Immature natural killer cell (primary cell): ENCODE data around the gene FLRT2. TPM values are rescaled to one million over a fixed set of nuclear protein-coding genes. Genes with fewer than 3 reads are reported as not detected.
A peak's percentile ranks its signal among the peaks of the same experiment; 100 is the strongest.

Experiments
- DNase-seq, 3 donors: peaks; one replicate each; pipeline ENCODE4 v3.0.0; 2022; ENCODE audit warnings: mixed read lengths in 1 of 3
- H3K27ac Mint-ChIP-seq, 6 donors: one replicate each; pipeline ENCODE4 v1.8.0; 2020; ENCODE audit warnings: mixed read lengths in 6 of 6, mild to moderate bottlenecking in 5 of 6, inconsistent platforms in 4 of 6, moderate library complexity in 3 of 6
- H3K27me3 Mint-ChIP-seq, 3 donors: one replicate each; pipeline ENCODE4 v1.8.0; 2020 to 2021; ENCODE audit warnings: low read depth in 3 of 3, mild to moderate bottlenecking in 3 of 3, mixed read lengths in 3 of 3, moderate library complexity in 3 of 3, inconsistent platforms in 1 of 3
- H3K36me3 Mint-ChIP-seq, 3 donors: one replicate each; pipeline ENCODE4 v1.8.0; 2020; ENCODE audit warnings: mixed read lengths in 3 of 3, inconsistent platforms in 2 of 3, mild to moderate bottlenecking in 2 of 3
- H3K4me1 Mint-ChIP-seq, 2 donors: one replicate each; pipeline ENCODE4 v1.8.0; 2020; ENCODE audit warnings: inconsistent platforms in 2 of 2, mild to moderate bottlenecking in 2 of 2, mixed read lengths in 2 of 2, moderate library complexity in 1 of 2
- H3K4me3 Mint-ChIP-seq, 5 donors: one replicate each; pipeline ENCODE4 v1.8.0; 2020; ENCODE audit warnings: mild to moderate bottlenecking in 5 of 5, mixed read lengths in 5 of 5, inconsistent platforms in 3 of 5, moderate library complexity in 3 of 5
- H3K9me3 Mint-ChIP-seq, 6 donors: one replicate each; pipeline ENCODE4 v1.8.0; 2020; ENCODE audit warnings: mild to moderate bottlenecking in 6 of 6, mixed read lengths in 6 of 6, inconsistent platforms in 4 of 6, moderate library complexity in 3 of 6
- polyA plus RNA-seq, 3 donors: library from polyadenylated mRNA; unstranded; fragments of 300-500 nt; fragmentation: Illumina TruSeq; gene quantifications; one replicate each; pipeline ENCODE4 v1.2.3, GENCODE V29; 2021

Gene FLRT2
- polyA plus RNA-seq, 3 donors from 2014 or later = not detected

- peaks cover 16 to 48% (median 23%) of the 10 kb centered on the region in 3 donors for H3K27me3 Mint-ChIP-seq
- peaks cover 0 to 5% (median 0%) of the 10 kb centered on the region in 6 donors for H3K9me3 Mint-ChIP-seq
- DNase-seq = no peak
- H3K36me3 Mint-ChIP-seq = peaks cover 0 to 4% (median 3%) of the 10 kb centered on the region in 3 donors
- peaks cover 38 to 50% of the 10 kb centered on the region in 2 donors for H3K4me1 Mint-ChIP-seq
- no peak overlapping the region for H3K27ac Mint-ChIP-seq
- peak overlapping the region in 4 of 5 donors; percentile 82 to 93 (median 84) for H3K4me3 Mint-ChIP-seq
Measured at GRCh38 chr14:85533023-85533860, 3.3 kb downstream of the FLRT2 start.

- H3K36me3 Mint-ChIP-seq = peaks cover 0 to 4% (median 3%) of the 10 kb centered on the region in 3 donors
- peak overlapping the region in 3 of 5 donors; percentile 46 to 70 (median 59) for H3K4me3 Mint-ChIP-seq
- H3K4me1 Mint-ChIP-seq = peaks cover 38 to 50% of the 10 kb centered on the region in 2 donors
- DNase-seq = no peak
- peaks cover 16 to 51% (median 23%) of the 10 kb centered on the region in 3 donors for H3K27me3 Mint-ChIP-seq
- peaks cover 0 to 5% (median 0%) of the 10 kb centered on the region in 6 donors for H3K9me3 Mint-ChIP-seq
- no peak overlapping the region for H3K27ac Mint-ChIP-seq
Measured at GRCh38 chr14:85533861-85534291, 3.9 kb downstream of the FLRT2 start.

- peak overlapping the region; percentile 19 to 70 (median 45) for H3K4me3 Mint-ChIP-seq
Measured at GRCh38 chr14:85534458-85535293, 4.7 kb downstream of the FLRT2 start.

GRCh38 chr14:85535321-85535720 is 5.4 kb downstream of the FLRT2 start:
- peaks cover 14 to 40% (median 17%) of the 10 kb centered on the region in 3 donors for H3K27me3 Mint-ChIP-seq
- H3K4me1 Mint-ChIP-seq = peaks cover 28 to 38% of the 10 kb centered on the region in 2 donors
- no peak overlapping the region for H3K27ac Mint-ChIP-seq
- H3K4me3 Mint-ChIP-seq = peak overlapping the region in 1 of 5 donors; percentile 70
- DNase-seq = no peak
- H3K36me3 Mint-ChIP-seq = peaks cover 0 to 4% (median 3%) of the 10 kb centered on the region in 3 donors
- H3K9me3 Mint-ChIP-seq = peaks cover 0 to 5% (median 0%) of the 10 kb centered on the region in 6 donors

More at GRCh38 chr14:85534458-85535293, 4.7 kb downstream of the FLRT2 start:
- H3K27me3 Mint-ChIP-seq = peaks cover 16 to 46% (median 17%) of the 10 kb centered on the region in 3 donors
- H3K36me3 Mint-ChIP-seq = peaks cover 0 to 4% (median 3%) of the 10 kb centered on the region in 3 donors
- H3K4me1 Mint-ChIP-seq = peaks cover 35 to 45% of the 10 kb centered on the region in 2 donors
- H3K9me3 Mint-ChIP-seq = peaks cover 0 to 5% (median 0%) of the 10 kb centered on the region in 6 donors
- DNase-seq = no peak
- H3K27ac Mint-ChIP-seq = no peak overlapping the region

GRCh38 chr14:85535991-85536832 is 6.3 kb downstream of the FLRT2 start:
- H3K27ac Mint-ChIP-seq = no peak overlapping the region
- peaks cover 0 to 3% (median 0%) of the 10 kb centered on the region in 3 donors for H3K36me3 Mint-ChIP-seq
- H3K4me1 Mint-ChIP-seq = peaks cover 19 to 30% of the 10 kb centered on the region in 2 donors
- H3K9me3 Mint-ChIP-seq = peaks cover 0 to 5% (median 0%) of the 10 kb centered on the region in 6 donors
- peaks cover 11 to 33% (median 17%) of the 10 kb centered on the region in 3 donors for H3K27me3 Mint-ChIP-seq
- no peak for DNase-seq
- H3K4me3 Mint-ChIP-seq = no peak overlapping the region

- H3K27ac Mint-ChIP-seq = no peak overlapping the region
- peaks cover 0 to 3% (median 0%) of the 10 kb centered on the region in 6 donors for H3K9me3 Mint-ChIP-seq
- peaks cover 13 to 24% of the 10 kb centered on the region in 2 donors for H3K4me1 Mint-ChIP-seq
- H3K27me3 Mint-ChIP-seq = peaks cover 13 to 28% (median 17%) of the 10 kb centered on the region in 3 donors
- H3K4me3 Mint-ChIP-seq = no peak overlapping the region
- H3K36me3 Mint-ChIP-seq = peaks cover 0 to 3% (median 0%) of the 10 kb centered on the region in 3 donors
- no peak for DNase-seq
Measured at GRCh38 chr14:85536833-85537190, 6.9 kb downstream of the FLRT2 start.

- Mint-ChIP-seq H3K27ac (no peak overlapping the region), H3K9me3 (peaks cover 0 to 3% (median 0%) of the 10 kb centered on the region in 6 donors), H3K27me3 (peaks cover 12 to 23% (median 13%) of the 10 kb centered on the region in 3 donors), H3K4me1 (peaks cover 6 to 16% of the 10 kb centered on the region in 2 donors), H3K4me3 (no peak overlapping the region), H3K36me3 (peaks cover 0 to 3% (median 0%) of the 10 kb centered on the region in 3 donors)
- DNase-seq = no peak
Measured at GRCh38 chr14:85537526-85537925, 7.6 kb downstream of the FLRT2 start.

- H3K4me1 Mint-ChIP-seq = peaks cover 2 to 10% of the 10 kb centered on the region in 2 donors
Measured at GRCh38 chr14:85538636-85539035, 8.7 kb downstream of the FLRT2 start.

GRCh38 chr14:85539510-85539909 is 9.6 kb downstream of the FLRT2 start:
- Mint-ChIP-seq H3K9me3 (no peaks in the 10 kb centered on the region), H3K27me3 (peaks cover 5 to 13% (median 10%) of the 10 kb centered on the region in 3 donors), H3K4me3 (no peak overlapping the region), H3K27ac (no peak overlapping the region), H3K4me1 (peaks cover 0 to 4% of the 10 kb centered on the region in 2 donors), H3K36me3 (peaks cover 0 to 3% (median 0%) of the 10 kb centered on the region in 3 donors)
- no peak for DNase-seq

More at GRCh38 chr14:85538636-85539035, 8.7 kb downstream of the FLRT2 start:
- Mint-ChIP-seq H3K4me3 (no peak overlapping the region), H3K27me3 (peaks cover 8 to 20% (median 10%) of the 10 kb centered on the region in 3 donors), H3K36me3 (peaks cover 0 to 3% (median 0%) of the 10 kb centered on the region in 3 donors), H3K27ac (no peak overlapping the region), H3K9me3 (no peaks in the 10 kb centered on the region)
- DNase-seq = no peak

GRCh38 chr14:85542623-85543022 is 12.7 kb downstream of the FLRT2 start:
- no peak for DNase-seq
- Mint-ChIP-seq H3K36me3 (no peaks in the 10 kb centered on the region), H3K4me3 (no peak overlapping the region), H3K9me3 (no peaks in the 10 kb centered on the region), H3K4me1 (no peaks in the 10 kb centered on the region), H3K27me3 (peaks cover 0 to 4% (median 2%) of the 10 kb centered on the region in 3 donors), H3K27ac (no peak overlapping the region)

- Mint-ChIP-seq H3K27me3 (peaks cover 0 to 7% (median 0%) of the 10 kb centered on the region in 3 donors), H3K36me3 (no peaks in the 10 kb centered on the region), H3K4me3 (no peak overlapping the region), H3K27ac (no peak overlapping the region), H3K9me3 (peaks cover 0 to 1% (median 0%) of the 10 kb centered on the region in 6 donors), H3K4me1 (no peaks in the 10 kb centered on the region)
- DNase-seq = no peak
Measured at GRCh38 chr14:85545738-85546137, 15.8 kb downstream of the FLRT2 start.

GRCh38 chr14:85546390-85546789 is 16.4 kb downstream of the FLRT2 start:
- Mint-ChIP-seq H3K27me3 (peaks cover 0 to 5% (median 0%) of the 10 kb centered on the region in 3 donors), H3K36me3 (no peaks in the 10 kb centered on the region)
- no peak for DNase-seq

More at GRCh38 chr14:85546390-85546789, 16.4 kb downstream of the FLRT2 start:
- Mint-ChIP-seq H3K9me3 (peaks cover 0 to 1% (median 0%) of the 10 kb centered on the region in 6 donors), H3K27ac (no peak overlapping the region), H3K4me1 (no peaks in the 10 kb centered on the region), H3K4me3 (no peak overlapping the region)
